GM23338 (cell line): ENCODE data around the gene ARCN1. TPM values are rescaled to one million over a fixed set of nuclear protein-coding genes. Genes with fewer than 3 reads are reported as not detected.

Source experiments
- ATAC-seq: fragments of 200-7000 bp; cut with Tn5 transposase; 3 replicates; pipeline ENCODE4 v1.9.1; 2020
- DNase-seq: peaks from one replicate; pipeline ENCODE4 v3.0.0-alpha.2; 2015; ENCODE audit warnings: low spot score
- H2AFZ ChIP-seq: fragments of 200-600 bp; sonication (generic); 2 replicates; pipeline ENCODE4 v1.8.0; 2016; ENCODE audit warnings: antibody characterized with exemption, mild to moderate bottlenecking, moderate library complexity
- H3F3A ChIP-seq: fragments of 200-600 bp; sonication (generic); replicated peaks from 2 replicates; pipeline ENCODE4 v1.8.0; 2017; ENCODE audit warnings: antibody characterized with exemption, mixed run types, low read depth
- H3K27ac ChIP-seq: fragments of 200-600 bp; sonication (generic); 2 replicates; pipeline ENCODE4 v1.6.1; 2016; ENCODE audit warnings: low read depth
- H3K27me3 ChIP-seq: fragments of 200-600 bp; sonication (generic); 2 replicates; pipeline ENCODE4 v1.8.0; 2016; ENCODE audit warnings: mild to moderate bottlenecking, mixed run types, moderate library complexity; ENCODE audit not compliant: insufficient read depth
- H3K36me3 ChIP-seq: fragments of 200-600 bp; sonication (generic); 2 replicates; pipeline ENCODE4 v1.8.0; 2016; ENCODE audit warnings: mild to moderate bottlenecking; ENCODE audit not compliant: insufficient read depth
- H3K4me1 ChIP-seq: fragments of 200-600 bp; sonication (generic); 2 replicates; pipeline ENCODE4 v1.8.0; 2016; ENCODE audit warnings: mild to moderate bottlenecking, moderate library complexity; ENCODE audit not compliant: insufficient read depth
- H3K4me2 ChIP-seq: fragments of 200-600 bp; sonication (generic); 2 replicates; pipeline ENCODE4 v1.7.1; 2017; ENCODE audit warnings: mixed run types
- H3K4me3 ChIP-seq: fragments of 200-600 bp; sonication (generic); 2 replicates; pipeline ENCODE4 v1.6.1; 2016; ENCODE audit warnings: mixed run types
- H3K79me2 ChIP-seq: fragments of 200-600 bp; sonication (generic); replicated peaks from 2 replicates; pipeline ENCODE4 v1.8.0; 2017; ENCODE audit warnings: mild to moderate bottlenecking; ENCODE audit not compliant: insufficient read depth
- H3K9me2 ChIP-seq: fragments of 200-600 bp; sonication (generic); 2 replicates; pipeline ENCODE4 v1.8.0; 2017; ENCODE audit not compliant: insufficient read depth
- H4K20me1 ChIP-seq: fragments of 200-600 bp; sonication (generic); replicated peaks from 2 replicates; pipeline ENCODE4 v1.8.0; 2017; ENCODE audit warnings: mild to moderate bottlenecking; ENCODE audit not compliant: insufficient read depth
- H3K27ac Mint-ChIP-seq: 2 replicates; pipeline ENCODE4 v1.8.0; 2020; ENCODE audit warnings: inconsistent platforms, mild to moderate bottlenecking, moderate library complexity, mixed read lengths
- H3K27me3 Mint-ChIP-seq: 3 replicates; pipeline ENCODE4 v1.8.0; 2022; ENCODE audit warnings: low read depth, mild to moderate bottlenecking, moderate library complexity, mixed read lengths, inconsistent platforms; ENCODE audit not compliant: insufficient read depth, poor library complexity
- H3K36me3 Mint-ChIP-seq: 3 replicates; pipeline ENCODE4 v1.8.0; 2021; ENCODE audit warnings: low read depth, mild to moderate bottlenecking, inconsistent platforms, moderate library complexity, mixed read lengths
- H3K4me1 Mint-ChIP-seq: 3 replicates; pipeline ENCODE4 v1.8.0; 2020; ENCODE audit warnings: mild to moderate bottlenecking, inconsistent platforms, mixed read lengths
- H3K4me3 Mint-ChIP-seq: 3 replicates; pipeline ENCODE4 v1.8.0; 2021; ENCODE audit warnings: moderate library complexity, mild to moderate bottlenecking, inconsistent platforms, mixed read lengths
- H3K9me3 Mint-ChIP-seq: 3 replicates; pipeline ENCODE4 v1.8.0; 2020; ENCODE audit warnings: moderate library complexity, mild to moderate bottlenecking, inconsistent platforms, mixed read lengths
- CREB1 ChIP-seq: fragments of 250-450 bp; sonication (Bioruptor Pico); IDR thresholded peaks from 2 replicates; pipeline ENCODE4 v1.5.0; 2020; ENCODE audit warnings: low read depth, mild to moderate bottlenecking, moderate library complexity
- EZH2 ChIP-seq: fragments of 200-600 bp; sonication (generic); IDR thresholded peaks from one replicate; pipeline ENCODE4 v1.8.0; 2017; ENCODE audit warnings: antibody characterized with exemption, mild to moderate bottlenecking, low read depth; ENCODE audit not compliant: unreplicated experiment
- EZH2phosphoT487 ChIP-seq: fragments of 200-600 bp; sonication (generic); IDR thresholded peaks from one replicate; pipeline ENCODE4 v1.8.1; 2018; ENCODE audit warnings: antibody characterized with exemption; ENCODE audit not compliant: unreplicated experiment
- NANOG ChIP-seq: IDR thresholded peaks from 2 replicates; pipeline ENCODE4 v1.6.1; 2016; ENCODE audit warnings: antibody characterized with exemption, borderline replicate concordance
- POLR2AphosphoS5 ChIP-seq: IDR thresholded peaks from 2 replicates; pipeline ENCODE4 v1.6.1; 2016; ENCODE audit warnings: antibody characterized with exemption, low read depth
- STAT1 ChIP-seq: IDR thresholded peaks from one replicate; pipeline ENCODE4 v1.6.1; 2016; ENCODE audit warnings: antibody characterized with exemption; ENCODE audit not compliant: unreplicated experiment
- ZNF331 ChIP-seq: fragments of 250-450 bp; sonication (Bioruptor Pico); IDR thresholded peaks from 2 replicates; pipeline ENCODE4 v1.5.0; 2020; ENCODE audit warnings: low read depth, mild to moderate bottlenecking, moderate library complexity
- polyA plus RNA-seq: library from polyadenylated mRNA; unstranded; fragments of >200 nt; fragmentation: Nextera tagmentation; extraction: Ambion mirVana; gene quantifications from 2 replicates; pipeline ENCODE4 v1.2.1, GENCODE V29; 2016
- total RNA-seq: library from RNA; depleted of rRNA; stranded (reverse); fragments of >200 nt; shearing (Covaris generic); gene quantifications from 2 replicates; pipeline ENCODE4 v1.2.3, GENCODE V29; 2014
- TF ChIP-seq, protein P1 (sequence below): IDR thresholded peaks from 2 replicates; pipeline ENCODE4 v1.6.1; 2016; ENCODE audit warnings: antibody characterized with exemption
- TF ChIP-seq, protein P2 (sequence below), 2 experiments: fragments of 200-600 bp in 1 of 2; sonication (generic) in 1 of 2; conservative IDR thresholded peaks; 2 replicates each; pipeline versions ENCODE4 v1.5.1 to v1.6.1; 2016 to 2017; ENCODE audit warnings: antibody characterized with exemption in 2 of 2, low read depth in 2 of 2, mild to moderate bottlenecking in 2 of 2, moderate library complexity in 1 of 2
- TF ChIP-seq, protein P3 (sequence below): IDR thresholded peaks from one replicate; pipeline ENCODE4 v1.6.1; 2018; ENCODE audit warnings: antibody characterized with exemption; ENCODE audit not compliant: unreplicated experiment

ARCN1 gene
- total and polyA plus RNA-seq, 2 experiments from 2014 or later = 79.9 to 106 TPM

DNA sequence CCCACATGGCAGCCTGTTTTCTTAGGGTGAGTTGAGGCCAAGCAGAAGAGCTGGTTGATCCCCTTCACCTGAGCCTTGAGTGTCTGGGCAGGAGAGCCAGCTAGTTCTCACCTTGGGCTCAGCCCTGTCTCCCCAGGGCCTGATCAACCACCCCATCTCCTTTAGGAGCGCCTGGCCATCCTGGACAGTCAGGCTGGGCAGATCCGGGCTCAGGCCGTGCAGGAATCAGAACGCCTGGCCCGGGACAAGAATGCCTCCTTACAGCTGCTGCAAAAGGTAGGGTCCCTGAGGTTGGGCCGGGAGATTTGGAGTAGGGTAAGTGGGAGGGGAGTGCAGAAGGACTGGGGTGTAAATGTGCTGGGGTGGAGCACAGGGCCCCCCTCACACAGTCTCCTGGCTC is 66.5 kb downstream of the ARCN1 start:
- H3K36me3 ChIP-seq = peaks cover 14% of the 10 kb centered on the region
- DNase-seq (no peak), ATAC-seq (no peak)
- H4K20me1 ChIP-seq = peaks cover 18% of the 10 kb centered on the region
- 0 out of 2 replicates have a peak, but pooled peaks cover 3% of the 10 kb centered on the region for H3K79me2 ChIP-seq
- H3K27me3 ChIP-seq = no peaks in the 10 kb centered on the region
- Mint-ChIP-seq H3K36me3 (peaks cover 27% of the 10 kb centered on the region), H3K4me1 (peaks cover 23% of the 10 kb centered on the region), H3K27me3 (peaks cover 21% of the 10 kb centered on the region), H3K27ac (peak overlapping the region; percentile 45; the same call in 1 of the 2 replicates), H3K4me3 (no peak overlapping the region), H3K9me3 (no peaks in the 10 kb centered on the region)
- TF ChIP-seq, protein P1, sequence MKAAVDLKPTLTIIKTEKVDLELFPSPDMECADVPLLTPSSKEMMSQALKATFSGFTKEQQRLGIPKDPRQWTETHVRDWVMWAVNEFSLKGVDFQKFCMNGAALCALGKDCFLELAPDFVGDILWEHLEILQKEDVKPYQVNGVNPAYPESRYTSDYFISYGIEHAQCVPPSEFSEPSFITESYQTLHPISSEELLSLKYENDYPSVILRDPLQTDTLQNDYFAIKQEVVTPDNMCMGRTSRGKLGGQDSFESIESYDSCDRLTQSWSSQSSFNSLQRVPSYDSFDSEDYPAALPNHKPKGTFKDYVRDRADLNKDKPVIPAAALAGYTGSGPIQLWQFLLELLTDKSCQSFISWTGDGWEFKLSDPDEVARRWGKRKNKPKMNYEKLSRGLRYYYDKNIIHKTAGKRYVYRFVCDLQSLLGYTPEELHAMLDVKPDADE = no peak
- TF ChIP-seq ZNF331 (CRISPR knock-in tag) = no peak
- TF ChIP-seq STAT1 = no peak
- TF ChIP-seq EZH2 = no peak
- TF ChIP-seq CREB1 (CRISPR knock-in tag) = no peak
- TF ChIP-seq, protein P2, sequence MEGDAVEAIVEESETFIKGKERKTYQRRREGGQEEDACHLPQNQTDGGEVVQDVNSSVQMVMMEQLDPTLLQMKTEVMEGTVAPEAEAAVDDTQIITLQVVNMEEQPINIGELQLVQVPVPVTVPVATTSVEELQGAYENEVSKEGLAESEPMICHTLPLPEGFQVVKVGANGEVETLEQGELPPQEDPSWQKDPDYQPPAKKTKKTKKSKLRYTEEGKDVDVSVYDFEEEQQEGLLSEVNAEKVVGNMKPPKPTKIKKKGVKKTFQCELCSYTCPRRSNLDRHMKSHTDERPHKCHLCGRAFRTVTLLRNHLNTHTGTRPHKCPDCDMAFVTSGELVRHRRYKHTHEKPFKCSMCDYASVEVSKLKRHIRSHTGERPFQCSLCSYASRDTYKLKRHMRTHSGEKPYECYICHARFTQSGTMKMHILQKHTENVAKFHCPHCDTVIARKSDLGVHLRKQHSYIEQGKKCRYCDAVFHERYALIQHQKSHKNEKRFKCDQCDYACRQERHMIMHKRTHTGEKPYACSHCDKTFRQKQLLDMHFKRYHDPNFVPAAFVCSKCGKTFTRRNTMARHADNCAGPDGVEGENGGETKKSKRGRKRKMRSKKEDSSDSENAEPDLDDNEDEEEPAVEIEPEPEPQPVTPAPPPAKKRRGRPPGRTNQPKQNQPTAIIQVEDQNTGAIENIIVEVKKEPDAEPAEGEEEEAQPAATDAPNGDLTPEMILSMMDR (conservative IDR thresholded peaks at IDR 0.05; ENCODE audit: low read depth in 2 of 2) = no peak
- no peak for TF ChIP-seq EZH2phosphoT487
- TF ChIP-seq, protein P3, sequence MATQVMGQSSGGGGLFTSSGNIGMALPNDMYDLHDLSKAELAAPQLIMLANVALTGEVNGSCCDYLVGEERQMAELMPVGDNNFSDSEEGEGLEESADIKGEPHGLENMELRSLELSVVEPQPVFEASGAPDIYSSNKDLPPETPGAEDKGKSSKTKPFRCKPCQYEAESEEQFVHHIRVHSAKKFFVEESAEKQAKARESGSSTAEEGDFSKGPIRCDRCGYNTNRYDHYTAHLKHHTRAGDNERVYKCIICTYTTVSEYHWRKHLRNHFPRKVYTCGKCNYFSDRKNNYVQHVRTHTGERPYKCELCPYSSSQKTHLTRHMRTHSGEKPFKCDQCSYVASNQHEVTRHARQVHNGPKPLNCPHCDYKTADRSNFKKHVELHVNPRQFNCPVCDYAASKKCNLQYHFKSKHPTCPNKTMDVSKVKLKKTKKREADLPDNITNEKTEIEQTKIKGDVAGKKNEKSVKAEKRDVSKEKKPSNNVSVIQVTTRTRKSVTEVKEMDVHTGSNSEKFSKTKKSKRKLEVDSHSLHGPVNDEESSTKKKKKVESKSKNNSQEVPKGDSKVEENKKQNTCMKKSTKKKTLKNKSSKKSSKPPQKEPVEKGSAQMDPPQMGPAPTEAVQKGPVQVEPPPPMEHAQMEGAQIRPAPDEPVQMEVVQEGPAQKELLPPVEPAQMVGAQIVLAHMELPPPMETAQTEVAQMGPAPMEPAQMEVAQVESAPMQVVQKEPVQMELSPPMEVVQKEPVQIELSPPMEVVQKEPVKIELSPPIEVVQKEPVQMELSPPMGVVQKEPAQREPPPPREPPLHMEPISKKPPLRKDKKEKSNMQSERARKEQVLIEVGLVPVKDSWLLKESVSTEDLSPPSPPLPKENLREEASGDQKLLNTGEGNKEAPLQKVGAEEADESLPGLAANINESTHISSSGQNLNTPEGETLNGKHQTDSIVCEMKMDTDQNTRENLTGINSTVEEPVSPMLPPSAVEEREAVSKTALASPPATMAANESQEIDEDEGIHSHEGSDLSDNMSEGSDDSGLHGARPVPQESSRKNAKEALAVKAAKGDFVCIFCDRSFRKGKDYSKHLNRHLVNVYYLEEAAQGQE = no peak
- peaks cover 21% of the 10 kb centered on the region for H3F3A ChIP-seq
- H3K4me2 ChIP-seq = no peak overlapping the region
- no peak overlapping the region for H3K4me3 ChIP-seq
- no peak overlapping the region for H2AFZ ChIP-seq
- H3K9me2 ChIP-seq = no peaks in the 10 kb centered on the region
- no peak overlapping the region for H3K27ac ChIP-seq
- H3K4me1 ChIP-seq = peaks cover 20% of the 10 kb centered on the region

DNA sequence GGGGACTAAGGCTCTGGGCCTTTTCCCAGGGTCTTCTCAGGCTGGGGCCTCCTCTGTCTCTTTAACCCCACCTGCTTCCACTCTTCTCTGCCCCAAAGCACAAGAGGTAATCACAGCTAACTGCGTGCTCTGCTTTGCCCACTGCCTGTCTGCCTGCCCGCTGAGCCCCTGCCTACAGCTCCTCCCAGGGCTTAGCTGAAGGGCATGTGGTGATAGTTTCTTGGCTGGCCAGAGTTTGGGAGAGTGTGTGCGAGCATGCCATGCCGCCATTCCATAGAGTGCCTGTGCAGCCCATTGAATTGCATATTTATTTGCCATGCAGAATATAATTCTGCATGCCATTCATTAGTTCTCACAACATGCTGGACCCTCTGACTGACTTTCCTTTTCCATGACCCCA is 67.7 kb downstream of the ARCN1 start:
- H3K4me3 Mint-ChIP-seq = no peak overlapping the region
- H3K79me2 ChIP-seq = 0 out of 2 replicates have a peak, but pooled peaks cover 3% of the 10 kb centered on the region

More for the DNA sequence above, 67.7 kb downstream of the ARCN1 start:
- peaks cover 14% of the 10 kb centered on the region for H3K27me3 Mint-ChIP-seq
- DNase-seq (no peak), ATAC-seq (no peak)
- Histone ChIP-seq H3K27ac (no peak overlapping the region), H4K20me1 (peaks cover 22% of the 10 kb centered on the region), H3K4me1 (peaks cover 15% of the 10 kb centered on the region), H3F3A (peaks cover 18% of the 10 kb centered on the region), H3K4me2 (no peak overlapping the region), H3K36me3 (peaks cover 14% of the 10 kb centered on the region), H3K9me2 (no peaks in the 10 kb centered on the region), H3K4me3 (no peak overlapping the region), H3K27me3 (no peaks in the 10 kb centered on the region), H2AFZ (no peak overlapping the region)
- peaks cover 33% of the 10 kb centered on the region for H3K36me3 Mint-ChIP-seq
- no peaks in the 10 kb centered on the region for H3K9me3 Mint-ChIP-seq
- no peak overlapping the region for H3K27ac Mint-ChIP-seq
- peaks cover 13% of the 10 kb centered on the region for H3K4me1 Mint-ChIP-seq
- TF ChIP-seq NANOG (no peak), STAT1 (no peak), POLR2AphosphoS5 (no peak)
- TF ChIP-seq, protein P2 (conservative IDR thresholded peaks at IDR 0.05; ENCODE audit: low read depth in 2 of 2) = no peak
